ENCODE data around the gene PTPRT.

PTPRT gene

GRCh38 chr20:43189554-43190331 lies at the start of gene PTPRT:
Gene PTPRT, minus strand, starts transcription at chr20:43189906. Its CDS starts 173 bp downstream, at chr20:43189733.
- no peak for DNase-seq (ENCODE audit: low read depth in 2 of 2, low spot score in 1 of 2)

GRCh38 chr20:43238833-43239232 lies 49.1 kb upstream of the PTPRT start:
- no peak for DNase-seq (ENCODE audit: low read depth in 2 of 2, low spot score in 1 of 2)

GRCh38 chr20:43238266-43238665 lies 48.6 kb upstream of the PTPRT start:
- no peak for DNase-seq (ENCODE audit: low read depth in 2 of 2, low spot score in 1 of 2)

- no peak for DNase-seq (ENCODE audit: low read depth in 2 of 2, low spot score in 1 of 2)
These were observed 48.0 kb upstream of the PTPRT start for GRCh38 chr20:43237651-43238168.

GRCh38 chr20:43235998-43236397 lies 46.3 kb upstream of the PTPRT start:
- DNase-seq (ENCODE audit: low read depth in 2 of 2, low spot score in 1 of 2) = no peak

GRCh38 chr20:43231829-43232228 lies 42.1 kb upstream of the PTPRT start:
- DNase-seq (ENCODE audit: low read depth in 2 of 2, low spot score in 1 of 2) = no peak

- DNase-seq (ENCODE audit: low read depth in 2 of 2, low spot score in 1 of 2) = no peak
These were observed 40.0 kb upstream of the PTPRT start for GRCh38 chr20:43229696-43230095.

GRCh38 chr20:43220612-43221011 lies 30.9 kb upstream of the PTPRT start:
- no peak for DNase-seq (ENCODE audit: low read depth in 2 of 2, low spot score in 1 of 2)

- DNase-seq (ENCODE audit: low read depth in 2 of 2, low spot score in 1 of 2) = no peak
These were observed 21.2 kb upstream of the PTPRT start for GRCh38 chr20:43210901-43211300.

GRCh38 chr20:43209831-43210230 lies 20.1 kb upstream of the PTPRT start:
- no peak for DNase-seq (ENCODE audit: low read depth in 2 of 2, low spot score in 1 of 2)

GRCh38 chr20:43205699-43206098 lies 16.0 kb upstream of the PTPRT start:
- DNase-seq (ENCODE audit: low read depth in 2 of 2, low spot score in 1 of 2) = no peak

- no peak for DNase-seq (ENCODE audit: low read depth in 2 of 2, low spot score in 1 of 2)
These were observed 12.4 kb upstream of the PTPRT start for GRCh38 chr20:43202100-43202499.

- no peak for DNase-seq (ENCODE audit: low read depth in 2 of 2, low spot score in 1 of 2)
These were observed 8.9 kb upstream of the PTPRT start for GRCh38 chr20:43198607-43199006.

- DNase-seq (ENCODE audit: low read depth in 2 of 2, low spot score in 1 of 2) = no peak
These were observed 6.5 kb upstream of the PTPRT start for GRCh38 chr20:43196243-43196642.

- no peak for DNase-seq (ENCODE audit: low read depth in 2 of 2, low spot score in 1 of 2)
These were observed 4.4 kb upstream of the PTPRT start for GRCh38 chr20:43194137-43194536.

GRCh38 chr20:43193443-43193842 lies 3.7 kb upstream of the PTPRT start:
- no peak for DNase-seq (ENCODE audit: low read depth in 2 of 2, low spot score in 1 of 2)

GRCh38 chr20:43191946-43192863 lies 2.5 kb upstream of the PTPRT start:
- no peak for DNase-seq (ENCODE audit: low read depth in 2 of 2, low spot score in 1 of 2)

- DNase-seq (ENCODE audit: low read depth in 2 of 2, low spot score in 1 of 2) = no peak
These were observed 1.4 kb upstream of the PTPRT start for GRCh38 chr20:43191143-43191542.

- no peak for DNase-seq (ENCODE audit: low read depth in 2 of 2, low spot score in 1 of 2)
These were observed 737 bp upstream of the PTPRT start for GRCh38 chr20:43190332-43190953.

- DNase-seq (ENCODE audit: low read depth in 2 of 2, low spot score in 1 of 2) = no peak
These were observed 699 bp downstream of the PTPRT start for GRCh38 chr20:43188861-43189553.

GRCh38 chr20:43188234-43188653 lies 1.5 kb downstream of the PTPRT start:
- DNase-seq (ENCODE audit: low read depth in 2 of 2, low spot score in 1 of 2) = no peak

Measured in stimulated activated CD8-positive, alpha-beta memory T cell treated with anti-CD3 and anti-CD28 coated beads, Interleukin-4, amount 100 ng/mL, for 1 hour (primary cell).